Caco-2 (cell line): ENCODE results near the gene BBS7. TPM values are rescaled to one million over a fixed set of nuclear protein-coding genes. Genes with fewer than 3 reads are reported as not detected.

Experiments
- BruUV-seq: library from RNA; stranded (reverse); fragments of 400-500 nt; replicated peaks from 2 replicates; lab custom pipeline; 2021; lab: Mats Ljungman, UMichigan
- CTCF ChIA-PET: fragments of 300-600 bp; sonication (Branson Sonifier 250); formaldehyde crosslinking; loops from one replicate; lab custom pipeline; 2022; ENCODE audit warnings: antibody characterized with exemption; lab: Charles Lee
- POLR2A ChIA-PET: fragments of 300-600 bp; sonication (Branson Sonifier 250); formaldehyde crosslinking; loops from one replicate; lab custom pipeline; 2022; ENCODE audit warnings: antibody characterized with exemption; lab: Charles Lee
- DNase-seq, 2 experiments: peaks; one replicate each; pipeline versions ENCODE4 v3.0.0 to v3.0.0-alpha.2; 2020 to 2022
- H3K27me3 ChIP-seq: replicated peaks from 2 replicates; pipeline ENCODE4 v1.6.0; 2011; ENCODE audit warnings: low read length; ENCODE audit not compliant: control insufficient read depth, insufficient read depth
- H3K36me3 ChIP-seq: 2 replicates; pipeline ENCODE4 v1.5.1; 2011; ENCODE audit warnings: low read length; ENCODE audit not compliant: control insufficient read depth, insufficient read depth
- H3K4me1 ChIP-seq: fragments of 250-450 bp; sonication (Bioruptor Pico); 2 replicates; pipeline ENCODE4 v1.5.1; 2020; ENCODE audit warnings: mild to moderate bottlenecking
- H3K4me3 ChIP-seq: 2 replicates; pipeline ENCODE4 v1.5.1; 2011; ENCODE audit warnings: low read depth, mild to moderate bottlenecking, control low read depth, low read length
- H3K9me3 ChIP-seq: fragments of 250-450 bp; sonication (Bioruptor Pico); 2 replicates; pipeline ENCODE4 v1.5.1; 2020; ENCODE audit warnings: mild to moderate bottlenecking, moderate library complexity
- H3K27ac Mint-ChIP-seq: one replicate; pipeline ENCODE4 v1.8.0; 2022; ENCODE audit warnings: mixed read lengths; ENCODE audit not compliant: unreplicated experiment
- H3K27me3 Mint-ChIP-seq: one replicate; pipeline ENCODE4 v1.8.0; 2022; ENCODE audit warnings: mixed read lengths; ENCODE audit not compliant: insufficient read depth, unreplicated experiment
- H3K36me3 Mint-ChIP-seq: one replicate; pipeline ENCODE4 v1.8.0; 2022; ENCODE audit warnings: mild to moderate bottlenecking, mixed read lengths; ENCODE audit not compliant: insufficient read depth, unreplicated experiment
- H3K4me1 Mint-ChIP-seq: one replicate; pipeline ENCODE4 v1.8.0; 2022; ENCODE audit warnings: low read depth, mixed read lengths; ENCODE audit not compliant: unreplicated experiment
- H3K4me3 Mint-ChIP-seq: one replicate; pipeline ENCODE4 v1.8.0; 2022; ENCODE audit warnings: mild to moderate bottlenecking, moderate library complexity, mixed read lengths; ENCODE audit not compliant: unreplicated experiment
- H3K9me3 Mint-ChIP-seq: one replicate; pipeline ENCODE4 v1.8.0; 2022; ENCODE audit warnings: mixed read lengths; ENCODE audit not compliant: unreplicated experiment
- CTCF ChIP-seq, 2 experiments: fragments of 200-600 bp in 1 of 2; IDR thresholded peaks; 1 replicate in 1 of 2; 2 replicates in 1 of 2; pipeline versions ENCODE4 v1.5.1 to v1.8.0; 2011 to 2022; ENCODE audit warnings: antibody characterized with exemption in 1 of 2, control low read depth in 1 of 2, inconsistent platforms in 1 of 2, low read depth in 1 of 2, low read length in 1 of 2, mild to moderate bottlenecking in 1 of 2, moderate library complexity in 1 of 2; ENCODE audit not compliant: insufficient read depth in 1 of 2, severe bottlenecking in 1 of 2, unreplicated experiment in 1 of 2
- intact Hi-C: fragments of 100-400 bp; cut with micrococcal nuclease; formaldehyde crosslinking; loops from one replicate; pipeline ENCODE4 v1.10.0; 2022; ENCODE audit not compliant: unreplicated experiment
- total RNA-seq: library from RNA; stranded (reverse); gene quantifications from 2 replicates; pipeline ENCODE4 v1.2.3, GENCODE V29; 2022

The BBS7 gene
- total RNA-seq, 1 experiment from 2014 or later = 17.1 TPM

DNA sequence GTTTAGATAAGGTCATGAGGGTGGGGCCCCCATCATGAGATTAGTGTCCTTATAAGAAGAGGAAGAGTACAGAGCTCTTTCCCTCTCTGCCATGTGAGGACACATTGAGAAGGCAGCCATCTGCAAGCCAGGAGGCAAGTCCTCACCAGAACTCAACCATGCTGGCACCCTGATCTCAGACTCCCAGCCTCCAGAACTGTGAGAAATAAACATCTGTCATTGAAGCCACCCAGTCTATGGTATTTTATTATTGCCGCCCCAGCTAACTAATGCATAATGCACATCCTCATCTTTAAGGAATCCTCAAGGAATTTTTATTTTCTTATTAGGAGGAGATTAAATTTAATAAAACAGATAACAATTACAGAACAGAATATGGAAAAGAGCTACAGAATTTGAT, 85.9 kb downstream of the BBS7 start:
- H3K9me3 Mint-ChIP-seq = no peaks in the 10 kb centered on the region
- BruUV-seq = no TSS peak
- no peak for TF ChIP-seq CTCF (IDR thresholded peaks at IDR 0.05; ENCODE audit: insufficient read depth in 1 of 2, low read depth in 1 of 2, low read length in 1 of 2, severe bottlenecking in 1 of 2, unreplicated experiment in 1 of 2)
- H3K4me1 ChIP-seq = no peaks in the 10 kb centered on the region
- no peaks in the 10 kb centered on the region for H3K36me3 ChIP-seq
- no peaks in the 10 kb centered on the region for H3K27me3 ChIP-seq
- H3K27me3 Mint-ChIP-seq = peaks cover 18% of the 10 kb centered on the region
- CTCF ChIA-PET = no interaction called here
- no peaks in the 10 kb centered on the region for H3K4me1 Mint-ChIP-seq
- no peak overlapping the region for H3K27ac Mint-ChIP-seq
- H3K9me3 ChIP-seq = no peaks in the 10 kb centered on the region
- no peak overlapping the region for H3K4me3 ChIP-seq
- POLR2A ChIA-PET = no interaction called here
- intact Hi-C loops = no loop called here
- no peak overlapping the region for H3K4me3 Mint-ChIP-seq
- no peaks in the 10 kb centered on the region for H3K36me3 Mint-ChIP-seq
- DNase-seq = no peak

DNA sequence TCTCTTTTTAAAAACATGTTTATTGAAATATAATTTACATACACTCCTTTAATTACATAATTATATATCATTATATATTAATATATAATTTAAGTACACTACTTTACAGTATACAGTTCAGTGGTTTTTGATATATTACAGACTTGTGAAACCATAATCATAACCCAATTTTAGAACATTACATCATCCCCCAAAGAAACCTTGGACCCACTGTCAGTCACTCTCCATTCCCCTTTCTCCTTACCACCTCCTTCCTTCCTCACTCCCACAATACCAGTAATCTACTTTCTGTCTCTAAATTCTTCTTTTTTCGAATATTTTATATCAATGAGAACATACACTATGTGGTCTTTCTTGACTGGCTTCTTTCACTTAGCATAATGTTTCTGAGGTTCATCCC, 87.1 kb downstream of the BBS7 start:
- Mint-ChIP-seq H3K27ac (no peak overlapping the region), H3K27me3 (peaks cover 14% of the 10 kb centered on the region), H3K4me1 (no peaks in the 10 kb centered on the region), H3K4me3 (no peak overlapping the region), H3K9me3 (no peaks in the 10 kb centered on the region), H3K36me3 (no peaks in the 10 kb centered on the region)
- Histone ChIP-seq H3K36me3 (no peaks in the 10 kb centered on the region), H3K27me3 (no peaks in the 10 kb centered on the region), H3K4me1 (no peaks in the 10 kb centered on the region), H3K9me3 (no peaks in the 10 kb centered on the region), H3K4me3 (no peak overlapping the region)
- intact Hi-C loops = no loop called here
- TF ChIP-seq CTCF (IDR thresholded peaks at IDR 0.05; ENCODE audit: insufficient read depth in 1 of 2, low read depth in 1 of 2, low read length in 1 of 2, severe bottlenecking in 1 of 2, unreplicated experiment in 1 of 2) = no peak
- POLR2A ChIA-PET = no interaction called here
- DNase-seq = no peak
- BruUV-seq = no TSS peak
- CTCF ChIA-PET = no interaction called here

- intact Hi-C loops = no loop called here
- Histone ChIP-seq H3K4me3 (no peak overlapping the region), H3K9me3 (no peaks in the 10 kb centered on the region), H3K36me3 (no peaks in the 10 kb centered on the region), H3K27me3 (no peaks in the 10 kb centered on the region), H3K4me1 (no peaks in the 10 kb centered on the region)
- H3K36me3 Mint-ChIP-seq = no peaks in the 10 kb centered on the region
- BruUV-seq = no TSS peak
- CTCF ChIA-PET = no interaction called here
- no peaks in the 10 kb centered on the region for H3K9me3 Mint-ChIP-seq
- no peaks in the 10 kb centered on the region for H3K4me1 Mint-ChIP-seq
- POLR2A ChIA-PET = no interaction called here
- H3K27ac Mint-ChIP-seq = no peak overlapping the region
- no peak overlapping the region for H3K4me3 Mint-ChIP-seq
- TF ChIP-seq CTCF (IDR thresholded peaks at IDR 0.05; ENCODE audit: insufficient read depth in 1 of 2, low read depth in 1 of 2, low read length in 1 of 2, severe bottlenecking in 1 of 2, unreplicated experiment in 1 of 2) = no peak
- DNase-seq = no peak
- peaks cover 17% of the 10 kb centered on the region for H3K27me3 Mint-ChIP-seq
Observed at GRCh38 chr4:121778991-121779628, 91.2 kb downstream of the BBS7 start.
